Measurements from ENCODE around the gene PDP2. TPM values are rescaled to one million over a fixed set of nuclear protein-coding genes. Genes with fewer than 3 reads are reported as not detected.

Gene PDP2
- total and polyA plus RNA-seq, 9 of the 15 experiments (the other 6 are each of a cell fraction or from before 2014, with no cell fraction given), result 2.5 to 24.3 (median 7.2) TPM

- TF ChIP-seq TAF1 (IDR thresholded peaks at IDR 0.05; ENCODE audit: control insufficient read depth, extremely low read depth, insufficient read depth, low read length, severe bottlenecking), result no peak
- TF ChIP-seq TSHZ1 (CRISPR knock-in tag; IDR thresholded peaks at IDR 0.05), result no peak
- TF ChIP-seq ZNF175 (CRISPR knock-in tag; IDR thresholded peaks at IDR 0.05; ENCODE audit: low read depth), result no peak
- TF ChIP-seq VEZF1 (CRISPR knock-in tag; IDR thresholded peaks at IDR 0.05), result peak; percentile 82
- no peak for TF ChIP-seq NCOA2 (IDR thresholded peaks at IDR 0.05; ENCODE audit: partially characterized antibody in 2 of 2)
- no peak for TF ChIP-seq ZNF584 (CRISPR knock-in tag; IDR thresholded peaks at IDR 0.05; ENCODE audit: low read depth)
- 0 out of 2 replicates have a peak, but pooled peaks have one; percentile 54 for TF ChIP-seq HOMEZ (CRISPR knock-in tag; IDR thresholded peaks at IDR 0.05)
- TF ChIP-seq ZNF561 (CRISPR knock-in tag; conservative IDR thresholded peaks at IDR 0.05), result no peak
- TF ChIP-seq ZNF263 (CRISPR knock-in tag; IDR thresholded peaks at IDR 0.05; ENCODE audit: borderline replicate concordance), result peak; percentile 61; the same call in 1 of the 2 replicates
- TF ChIP-seq TAF9B (IDR thresholded peaks at IDR 0.05; ENCODE audit: partially characterized antibody), result peak; percentile 63
- TF ChIP-seq TRIM25 (IDR thresholded peaks at IDR 0.05; ENCODE audit: borderline replicate concordance), result no peak
- TF ChIP-seq NFRKB (IDR thresholded peaks at IDR 0.05; ENCODE audit: low read depth), result no peak
- TF ChIP-seq SIX5 (IDR thresholded peaks at IDR 0.05; ENCODE audit: borderline replicate concordance in 1 of 2, insufficient read depth in 1 of 2, low read depth in 1 of 2, low read length in 2 of 2), result no peak
- no peak for TF ChIP-seq SMAD1 (IDR thresholded peaks at IDR 0.05; ENCODE audit: low read depth, low read length, partially characterized antibody)
- peak; percentile 61; the same call in 1 of the 2 replicates for TF ChIP-seq CTBP1 (IDR thresholded peaks at IDR 0.05; ENCODE audit: borderline replicate concordance)
- peak; percentile 64; the same call in 1 of the 2 replicates for TF ChIP-seq ZNF431 (CRISPR knock-in tag; IDR thresholded peaks at IDR 0.05)
- no peak for TF ChIP-seq ZNF764 (CRISPR knock-in tag; IDR thresholded peaks at IDR 0.05; ENCODE audit: low read depth)
- TF ChIP-seq MXI1 (IDR thresholded peaks at IDR 0.05; ENCODE audit: low read depth, low read length), result peak; percentile 65; the same call in 1 of the 2 replicates
- TF ChIP-seq ARID2 (IDR thresholded peaks at IDR 0.05), result no peak
These were observed at the start of gene PDP2 (continued) for GRCh38 chr16:66880288-66881013.

All from K562 (cell line).